DOHH2 (cell line): ENCODE measurements around the gene SOSTDC1.

Experiments
- H3F3A ChIP-seq: fragments of 200-600 bp; sonication (generic), shearing (Covaris generic); 2 replicates; pipeline ENCODE4 v1.6.0; 2016; ENCODE audit warnings: antibody characterized with exemption, mild to moderate bottlenecking; ENCODE audit not compliant: control insufficient read depth, insufficient read depth
- H3K27ac ChIP-seq: fragments of 200-600 bp; sonication (generic); 2 replicates; pipeline ENCODE4 v1.5.1; 2014; ENCODE audit warnings: low read depth, mild to moderate bottlenecking, low read length, moderate library complexity
- H3K27me3 ChIP-seq: fragments of 200-600 bp; sonication (generic); 2 replicates; pipeline ENCODE4 v1.6.1; 2014; ENCODE audit warnings: mild to moderate bottlenecking, low read length, mixed read lengths; ENCODE audit not compliant: control insufficient read depth
- H3K36me3 ChIP-seq: fragments of 200-600 bp; sonication (generic); 2 replicates; pipeline ENCODE4 v1.6.1; 2014; ENCODE audit warnings: mild to moderate bottlenecking, low read length, moderate library complexity, mixed read lengths; ENCODE audit not compliant: control insufficient read depth
- H3K4me1 ChIP-seq: fragments of 200-600 bp; sonication (generic); 2 replicates; pipeline ENCODE4 v1.6.1; 2014; ENCODE audit warnings: mild to moderate bottlenecking, low read length, mixed read lengths; ENCODE audit not compliant: control insufficient read depth
- H3K4me2 ChIP-seq: fragments of 200-600 bp; sonication (generic); 2 replicates; pipeline ENCODE4 v1.6.0; 2014; ENCODE audit warnings: mild to moderate bottlenecking, low read length, moderate library complexity
- H3K4me3 ChIP-seq: fragments of 200-600 bp; sonication (generic); 2 replicates; pipeline ENCODE4 v1.5.1; 2014; ENCODE audit warnings: mild to moderate bottlenecking, low read length, mixed read lengths
- H3K79me2 ChIP-seq: fragments of 200-600 bp; sonication (generic); 2 replicates; pipeline ENCODE4 v1.6.1; 2014; ENCODE audit warnings: mild to moderate bottlenecking, low read length, mixed read lengths; ENCODE audit not compliant: control insufficient read depth
- H3K9me2 ChIP-seq: fragments of 200-600 bp; sonication (generic); replicated peaks from 2 replicates; pipeline ENCODE4 v1.6.1; 2014; ENCODE audit warnings: mild to moderate bottlenecking, low read length, mixed read lengths; ENCODE audit not compliant: control insufficient read depth
- H3K9me3 ChIP-seq: fragments of 200-600 bp; sonication (generic); 2 replicates; pipeline ENCODE4 v1.6.1; 2014; ENCODE audit warnings: antibody characterized with exemption, low read length, mixed read lengths; ENCODE audit not compliant: control insufficient read depth, insufficient read depth
- H4K20me1 ChIP-seq: fragments of 200-600 bp; sonication (generic); 2 replicates; pipeline ENCODE4 v1.6.0; 2014; ENCODE audit warnings: low read depth, mild to moderate bottlenecking, antibody characterized with exemption, low read length, moderate library complexity; ENCODE audit not compliant: control insufficient read depth, insufficient read depth
- CTCF ChIP-seq: fragments of 200-600 bp; sonication (generic); IDR thresholded peaks from one replicate; pipeline ENCODE4 v1.5.1; 2014; ENCODE audit warnings: antibody characterized with exemption, mild to moderate bottlenecking, low read depth, low read length; ENCODE audit not compliant: poor library complexity, severe bottlenecking
- EZH2phosphoT487 ChIP-seq: fragments of 200-600 bp; sonication (generic); IDR thresholded peaks from 2 replicates; pipeline ENCODE4 v1.6.1; 2017; ENCODE audit warnings: borderline replicate concordance, mild to moderate bottlenecking, antibody characterized with exemption, low read length, moderate library complexity, mixed read lengths

SOSTDC1 gene

GRCh38 chr7:16494955-16495719 lies 29.6 kb upstream of the SOSTDC1 start:
- Histone ChIP-seq H3K4me1 (no peaks in the 10 kb centered on the region), H3K4me3 (no peak overlapping the region), H3K4me2 (no peak overlapping the region), H3F3A (no peaks in the 10 kb centered on the region), H3K36me3 (no peaks in the 10 kb centered on the region), H3K27me3 (no peaks in the 10 kb centered on the region), H3K9me2 (no peaks in the 10 kb centered on the region), H3K27ac (no peak overlapping the region), H3K79me2 (no peaks in the 10 kb centered on the region), H4K20me1 (no peaks in the 10 kb centered on the region), H3K9me3 (no peaks in the 10 kb centered on the region)
- TF ChIP-seq EZH2phosphoT487 = no peak

- Histone ChIP-seq H3F3A (no peaks in the 10 kb centered on the region), H3K27me3 (no peaks in the 10 kb centered on the region), H3K27ac (no peak overlapping the region), H3K36me3 (no peaks in the 10 kb centered on the region), H3K4me1 (no peaks in the 10 kb centered on the region), H3K9me2 (no peaks in the 10 kb centered on the region), H3K4me3 (no peak overlapping the region), H3K79me2 (no peaks in the 10 kb centered on the region), H3K4me2 (no peak overlapping the region), H4K20me1 (no peaks in the 10 kb centered on the region), H3K9me3 (no peaks in the 10 kb centered on the region)
- TF ChIP-seq EZH2phosphoT487 (no peak), CTCF (no peak)
Measured at GRCh38 chr7:16494551-16494950, 29.0 kb upstream of the SOSTDC1 start.

- H3K36me3 ChIP-seq = no peaks in the 10 kb centered on the region
- H3K27me3 ChIP-seq = no peaks in the 10 kb centered on the region
- no peaks in the 10 kb centered on the region for H3K9me2 ChIP-seq
- TF ChIP-seq CTCF (no peak), EZH2phosphoT487 (no peak)
- no peaks in the 10 kb centered on the region for H3F3A ChIP-seq
- H3K4me1 ChIP-seq = no peaks in the 10 kb centered on the region
- H3K27ac ChIP-seq = no peak overlapping the region
- H4K20me1 ChIP-seq = no peaks in the 10 kb centered on the region
- H3K9me3 ChIP-seq = no peaks in the 10 kb centered on the region
- H3K79me2 ChIP-seq = no peaks in the 10 kb centered on the region
- H3K4me2 ChIP-seq = no peak overlapping the region
- H3K4me3 ChIP-seq = no peak overlapping the region
Measured at GRCh38 chr7:16493266-16493665, 27.7 kb upstream of the SOSTDC1 start.

- H3K4me1 ChIP-seq = no peaks in the 10 kb centered on the region
- H3K9me3 ChIP-seq = no peaks in the 10 kb centered on the region
- no peak overlapping the region for H3K4me2 ChIP-seq
- no peak overlapping the region for H3K27ac ChIP-seq
- no peaks in the 10 kb centered on the region for H3K9me2 ChIP-seq
- H3F3A ChIP-seq = no peaks in the 10 kb centered on the region
- no peaks in the 10 kb centered on the region for H4K20me1 ChIP-seq
- no peaks in the 10 kb centered on the region for H3K27me3 ChIP-seq
- H3K79me2 ChIP-seq = no peaks in the 10 kb centered on the region
- no peak overlapping the region for H3K4me3 ChIP-seq
- H3K36me3 ChIP-seq = no peaks in the 10 kb centered on the region
- TF ChIP-seq CTCF (no peak), EZH2phosphoT487 (no peak)
Measured at GRCh38 chr7:16492513-16493062, 27.1 kb upstream of the SOSTDC1 start.
